ENCODE measurements around the gene PHF14.

- no peak for TF ChIP-seq CTCF (IDR thresholded peaks at IDR 0.05)
- no peak for TF ChIP-seq POLR2A (IDR thresholded peaks at IDR 0.05)
- TF ChIP-seq POLR2AphosphoS5 (IDR thresholded peaks at IDR 0.05), result no peak
- TF ChIP-seq EP300 (IDR thresholded peaks at IDR 0.05), result no peak
These were observed 159.8 kb downstream of the PHF14 start for GRCh38 chr7:11133436-11133959.
